GM04504 (cell line): ENCODE results near the gene YIF1A.

Source experiments
- DNase-seq: peaks from one replicate; pipeline ENCODE4 v3.0.0-alpha.2; 2012; ENCODE audit warnings: low read depth

Gene YIF1A

GRCh38 chr11:66288671-66289547 lies at the start of gene YIF1A:
Gene YIF1A, minus strand, starts transcription at chr11:66289143. Its CDS starts 158 bp downstream, at chr11:66288985.
- peak; percentile 99 for DNase-seq

GRCh38 chr11:66337103-66337899 lies 48.4 kb upstream of the YIF1A start:
- DNase-seq = no peak

GRCh38 chr11:66336234-66337102 lies 47.5 kb upstream of the YIF1A start, which contains the start of gene RIN1:
Gene RIN1, minus strand, starts transcription at chr11:66336434. Its CDS starts 32 bp downstream, at chr11:66336402.
- peak; percentile 96 for DNase-seq

GRCh38 chr11:66335531-66336233 lies 46.7 kb upstream of the YIF1A start:
- no peak for DNase-seq

GRCh38 chr11:66334605-66335442 lies 45.9 kb upstream of the YIF1A start:
- DNase-seq = no peak

GRCh38 chr11:66333896-66334604 lies 45.1 kb upstream of the YIF1A start:
- no peak for DNase-seq

GRCh38 chr11:66333220-66333877 lies 44.4 kb upstream of the YIF1A start:
- DNase-seq = no peak

GRCh38 chr11:66332371-66333219 lies 43.7 kb upstream of the YIF1A start:
- no peak for DNase-seq

GRCh38 chr11:66331542-66332370 lies 42.8 kb upstream of the YIF1A start:
- no peak for DNase-seq

GRCh38 chr11:66330931-66331330 lies 42.0 kb upstream of the YIF1A start:
- no peak for DNase-seq

- DNase-seq = no peak
Observed at GRCh38 chr11:66329165-66329673, 40.3 kb upstream of the YIF1A start.

- no peak for DNase-seq
Observed at GRCh38 chr11:66328302-66329144, 39.6 kb upstream of the YIF1A start.

- no peak for DNase-seq
Observed at GRCh38 chr11:66328031-66328301, 39.0 kb upstream of the YIF1A start.

- no peak for DNase-seq
Observed at GRCh38 chr11:66327171-66328030, 38.5 kb upstream of the YIF1A start.
